22Rv1 (cell line): Measurements from ENCODE around the gene VASN.

ENCODE experiments used
- CTCF ChIP-seq: fragments of 450-650 bp; IDR thresholded peaks from 2 replicates; pipeline ENCODE4 v1.5.1; 2017; ENCODE audit warnings: mild to moderate bottlenecking
- ZFX ChIP-seq: fragments of 450-650 bp; IDR thresholded peaks from 2 replicates; pipeline ENCODE4 v1.6.1; 2017; ENCODE audit warnings: antibody characterized with exemption, borderline replicate concordance

DNA sequence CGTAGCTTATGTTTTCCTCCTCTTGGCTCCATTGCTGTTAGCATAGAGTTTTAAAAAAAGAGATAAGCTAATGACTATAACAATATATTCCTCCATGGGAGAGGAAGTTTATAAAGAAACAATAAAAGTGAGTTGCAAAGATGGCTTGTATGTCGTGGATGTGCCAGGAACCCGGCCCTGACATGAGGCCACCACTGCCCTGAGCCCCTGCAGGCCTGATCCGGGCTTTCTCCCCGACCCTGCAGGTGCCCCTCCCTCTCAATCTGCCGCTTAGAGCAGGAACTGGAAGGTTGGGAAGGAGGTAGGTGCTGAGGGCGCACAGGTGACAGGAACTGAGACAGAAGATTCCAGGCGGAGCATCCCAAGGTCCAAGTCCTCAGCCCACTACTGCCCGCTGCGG, 32.2 kb upstream of the VASN start:
- TF ChIP-seq CTCF (no peak), ZFX (no peak)
